Measurements from ENCODE around the gene AKAP14.
"Not testable (repeated sequence)": the region's sequence is repeated elsewhere in the genome, so short reads cannot be mapped to it uniquely, and the experiment has no call there.

AKAP14 gene

GRCh38 chrX:119935215-119935874 lies 39.7 kb downstream of the AKAP14 start:
- no peak for DNase-seq

GRCh38 chrX:119941336-119941735 lies 45.6 kb downstream of the AKAP14 start:
- DNase-seq: no peak

- DNase-seq: no peak
Observed at GRCh38 chrX:119942173-119942819, 46.6 kb downstream of the AKAP14 start.

- no peak for DNase-seq
Observed at GRCh38 chrX:119942831-119943184, 47.1 kb downstream of the AKAP14 start.

- peak; percentile 79 for DNase-seq
Observed at GRCh38 chrX:119943185-119943988, 47.7 kb downstream of the AKAP14 start, which contains the start of gene NKAP. NKAP (minus strand) TSS chrX:119943751; CDS start chrX:119943605, 146 bp downstream.

- no peak for DNase-seq
Observed at GRCh38 chrX:119945481-119945880, 49.8 kb downstream of the AKAP14 start.

GRCh38 chrX:119948381-119948780 lies 52.7 kb downstream of the AKAP14 start:
- DNase-seq: no peak

- DNase-seq: no peak
Observed at GRCh38 chrX:119954374-119954773, 58.7 kb downstream of the AKAP14 start.

GRCh38 chrX:119955807-119956570 lies 60.3 kb downstream of the AKAP14 start:
- DNase-seq: peak; percentile 41

- no peak for DNase-seq
Observed at GRCh38 chrX:119960625-119961024, 64.9 kb downstream of the AKAP14 start.

GRCh38 chrX:119966837-119967236 lies 71.1 kb downstream of the AKAP14 start:
- DNase-seq: not testable (repeated sequence)
